Measurements from ENCODE around the gene RAB2B.

Gene RAB2B

GRCh38 chr14:21486640-21487087 is 9.9 kb upstream of the RAB2B start:
- no peak for DNase-seq (ENCODE audit: low read depth in 1 of 2, low spot score in 1 of 2)
- TF ChIP-seq REST (IDR thresholded peaks at IDR 0.05; ENCODE audit: insufficient replicate concordance, low read depth) (no peak), POLR2AphosphoS5 (IDR thresholded peaks at IDR 0.05; ENCODE audit: low read depth) (no peak), SPI1 (IDR thresholded peaks at IDR 0.05; ENCODE audit: borderline replicate concordance, low read depth) (no peak), GABPA (IDR thresholded peaks at IDR 0.05; ENCODE audit: low read depth) (no peak), CTCF (IDR thresholded peaks at IDR 0.05; ENCODE audit: insufficient read depth, low read length) (no peak)
- Histone ChIP-seq H3K27ac (replicated peaks) (no peak overlapping the region), H3K27me3 (ENCODE audit: insufficient read depth, poor library complexity, severe bottlenecking) (no peaks in the 10 kb centered on the region), H3K4me3 (replicated peaks; ENCODE audit: insufficient read depth, low read length) (no peak overlapping the region)

GRCh38 chr14:21476523-21476924 is 235 bp downstream of the RAB2B start:
- TF ChIP-seq POLR2AphosphoS5 (IDR thresholded peaks at IDR 0.05; ENCODE audit: low read depth) (no peak), REST (IDR thresholded peaks at IDR 0.05; ENCODE audit: insufficient replicate concordance, low read depth) (no peak), SPI1 (IDR thresholded peaks at IDR 0.05; ENCODE audit: borderline replicate concordance, low read depth) (no peak), GABPA (IDR thresholded peaks at IDR 0.05; ENCODE audit: low read depth) (no peak), CTCF (IDR thresholded peaks at IDR 0.05; ENCODE audit: insufficient read depth, low read length) (no peak)
- Histone ChIP-seq H3K4me3 (replicated peaks; ENCODE audit: insufficient read depth, low read length) (peak overlapping the region; percentile 96), H3K27me3 (ENCODE audit: insufficient read depth, poor library complexity, severe bottlenecking) (no peaks in the 10 kb centered on the region), H3K27ac (replicated peaks) (peak overlapping the region; percentile 61)
- no peak for DNase-seq (ENCODE audit: low read depth in 1 of 2, low spot score in 1 of 2)

GRCh38 chr14:21475767-21476522 is 814 bp downstream of the RAB2B start:
- no peaks in the 10 kb centered on the region for H3K27me3 ChIP-seq (ENCODE audit: insufficient read depth, poor library complexity, severe bottlenecking)
- TF ChIP-seq CTCF (IDR thresholded peaks at IDR 0.05; ENCODE audit: insufficient read depth, low read length), result no peak
- TF ChIP-seq GABPA (IDR thresholded peaks at IDR 0.05; ENCODE audit: low read depth), result no peak
- TF ChIP-seq POLR2AphosphoS5 (IDR thresholded peaks at IDR 0.05; ENCODE audit: low read depth), result no peak
- TF ChIP-seq SPI1 (IDR thresholded peaks at IDR 0.05; ENCODE audit: borderline replicate concordance, low read depth), result no peak
- no peak for TF ChIP-seq REST (IDR thresholded peaks at IDR 0.05; ENCODE audit: insufficient replicate concordance, low read depth)
- DNase-seq (ENCODE audit: low read depth in 1 of 2, low spot score in 1 of 2), result no peak
- H3K4me3 ChIP-seq (replicated peaks; ENCODE audit: insufficient read depth, low read length), result peak overlapping the region; percentile 96
- peak overlapping the region; percentile 61 for H3K27ac ChIP-seq (replicated peaks)

Data from HL-60 (cell line).